GM18507 (cell line): Measurements from ENCODE around the gene HMCN1.

Source experiments
- DNase-seq: peaks from one replicate; pipeline ENCODE4 v3.0.0; 2011; ENCODE audit warnings: low read depth; ENCODE audit not compliant: insufficient read length; ENCODE audit errors: extremely low spot score
- FAIRE-seq: peaks from 2 replicates; lab custom pipeline; 2011; peaks lifted over from hg19 to GRCh38; lab: Jason Lieb, UNC

HMCN1 gene

DNA sequence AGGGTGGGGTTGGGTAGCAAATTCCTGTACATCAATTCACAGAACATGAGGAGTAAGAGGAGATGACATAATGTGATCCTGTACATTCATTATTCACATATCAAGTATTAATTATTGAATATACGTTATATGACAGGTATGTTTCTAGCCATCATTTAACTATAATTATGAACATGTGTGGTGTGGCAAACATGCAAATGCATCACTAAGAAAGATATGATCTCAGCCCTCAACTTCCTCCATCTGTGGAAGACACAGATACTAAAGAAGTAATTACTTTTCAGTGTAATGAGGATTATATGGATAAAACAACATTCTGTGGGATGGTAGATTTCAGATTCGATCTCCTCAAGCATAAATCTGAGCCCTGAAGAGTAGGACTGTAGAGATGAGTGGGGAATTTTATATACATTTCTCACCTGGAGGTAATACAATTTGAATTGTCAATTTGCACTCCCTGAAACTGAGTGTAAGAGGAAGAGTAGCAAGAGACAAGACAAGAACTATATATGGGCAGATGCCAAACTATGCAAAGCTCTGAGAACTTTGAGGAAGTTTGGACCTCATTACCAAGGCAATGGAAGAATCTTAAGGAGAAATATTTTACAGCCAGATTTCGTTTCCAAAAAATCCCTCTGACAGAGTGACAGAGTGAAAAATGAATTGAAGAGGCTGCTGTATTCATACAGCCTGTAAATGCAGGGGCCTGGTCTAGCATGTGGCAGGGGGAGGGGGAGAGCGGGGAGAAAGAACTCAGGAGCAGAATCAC, 365.3 kb downstream of the HMCN1 start:
- DNase-seq (no peak), FAIRE-seq (no peak)

DNA sequence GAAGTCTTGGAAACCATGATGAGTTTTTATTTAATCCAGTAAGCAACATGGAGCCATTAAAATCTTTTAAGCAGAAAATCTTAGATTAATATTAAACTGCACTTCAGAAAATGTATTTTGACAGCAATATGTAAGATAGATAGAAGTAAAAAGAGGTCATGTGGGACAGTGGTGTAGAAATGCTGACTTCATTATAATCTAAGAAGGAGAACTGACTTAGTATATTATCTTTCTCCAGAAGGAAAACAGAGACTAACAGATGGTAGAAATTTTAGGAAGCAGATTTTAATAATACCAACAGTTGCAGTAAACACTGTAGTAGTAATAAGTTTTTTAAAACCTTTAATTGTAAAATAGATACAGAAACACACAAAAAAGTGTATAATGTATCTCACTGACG, 367.9 kb downstream of the HMCN1 start:
- FAIRE-seq (no peak), DNase-seq (no peak)

- DNase-seq (no peak), FAIRE-seq (no peak)
Observed at GRCh38 chr1:186102547-186103148, 368.5 kb downstream of the HMCN1 start.

GRCh38 chr1:186104459-186104858, 370.3 kb downstream of the HMCN1 start:
- no peak for DNase-seq
- no peak for FAIRE-seq

GRCh38 chr1:186112280-186112679, 378.1 kb downstream of the HMCN1 start:
- FAIRE-seq (no peak), DNase-seq (no peak)

- DNase-seq (no peak), FAIRE-seq (no peak)
Observed at GRCh38 chr1:186113461-186113860, 379.3 kb downstream of the HMCN1 start.

GRCh38 chr1:186118724-186119123, 384.5 kb downstream of the HMCN1 start:
- FAIRE-seq (no peak), DNase-seq (no peak)

DNA sequence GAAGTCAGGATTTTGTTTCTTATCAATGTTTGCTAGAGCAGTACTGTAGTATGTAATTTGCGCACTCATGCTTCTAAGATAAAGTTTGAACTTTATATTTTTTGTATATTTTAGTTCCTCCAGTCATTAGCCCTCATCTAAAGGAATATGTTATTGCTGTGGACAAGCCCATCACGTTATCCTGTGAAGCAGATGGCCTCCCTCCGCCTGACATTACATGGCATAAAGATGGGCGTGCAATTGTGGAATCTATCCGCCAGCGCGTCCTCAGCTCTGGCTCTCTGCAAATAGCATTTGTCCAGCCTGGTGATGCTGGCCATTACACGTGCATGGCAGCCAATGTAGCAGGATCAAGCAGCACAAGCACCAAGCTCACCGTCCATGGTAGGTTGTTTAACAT, 388.6 kb downstream of the HMCN1 start:
- no peak for FAIRE-seq
- no peak for DNase-seq

DNA sequence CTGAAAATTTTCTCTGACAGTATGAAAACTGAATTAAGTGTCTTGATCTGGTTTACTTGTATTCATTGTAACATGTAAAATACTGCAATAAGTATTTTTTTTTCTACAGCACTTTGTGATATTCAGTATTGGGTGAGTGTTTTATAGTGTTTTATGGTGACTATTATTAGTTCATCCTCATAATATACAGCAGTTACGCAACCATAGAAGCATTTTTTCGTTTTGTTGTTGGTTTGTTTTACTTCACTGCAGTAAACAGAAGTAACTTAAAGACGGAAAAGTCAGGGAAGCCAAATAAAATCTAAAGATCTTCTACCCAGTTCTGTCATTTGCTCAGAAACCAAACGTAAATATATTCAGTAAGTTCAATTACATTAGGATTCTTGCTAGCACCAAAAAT, 390.8 kb downstream of the HMCN1 start:
- FAIRE-seq (no peak), DNase-seq (no peak)

- FAIRE-seq: no peak
- DNase-seq: no peak
Observed at GRCh38 chr1:186125511-186125910, 391.3 kb downstream of the HMCN1 start.

DNA sequence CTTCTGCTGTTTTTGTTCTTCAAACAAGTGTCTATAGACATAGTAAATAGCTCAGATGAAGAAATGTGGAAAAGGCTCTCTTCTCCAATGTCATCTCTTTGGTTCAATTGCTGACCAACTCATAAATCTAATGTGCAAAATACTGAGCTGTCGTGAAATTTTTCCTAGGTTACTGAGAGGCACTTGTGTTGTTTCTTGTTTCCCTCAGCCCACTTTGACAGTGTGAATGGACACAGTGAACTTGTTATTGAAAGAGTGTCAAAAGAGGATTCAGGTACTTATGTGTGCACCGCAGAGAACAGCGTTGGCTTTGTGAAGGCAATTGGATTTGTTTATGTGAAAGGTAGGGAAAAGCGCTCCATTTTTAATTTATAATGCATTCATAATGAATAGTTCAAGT, 395.6 kb downstream of the HMCN1 start:
- DNase-seq (no peak), FAIRE-seq (no peak)

DNA sequence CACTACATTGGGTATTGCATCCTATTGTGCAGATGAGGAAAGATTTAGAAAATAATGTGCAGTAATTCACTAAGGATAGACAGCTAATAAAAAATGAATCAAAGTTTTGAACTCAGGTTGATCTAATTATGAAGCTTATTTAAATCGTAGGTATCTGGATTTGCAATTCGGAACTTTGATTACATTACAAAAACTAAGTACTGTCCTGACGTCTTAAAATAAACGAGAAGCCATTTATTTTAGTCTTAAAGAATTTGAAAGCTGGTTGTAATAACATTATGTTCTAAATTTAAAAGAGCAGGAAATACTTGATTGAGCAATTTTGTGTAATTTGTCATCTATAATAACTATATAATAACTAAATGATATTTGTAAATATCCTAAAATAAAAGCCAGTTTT, 404.9 kb downstream of the HMCN1 start:
- DNase-seq (no peak), FAIRE-seq (no peak)

DNA sequence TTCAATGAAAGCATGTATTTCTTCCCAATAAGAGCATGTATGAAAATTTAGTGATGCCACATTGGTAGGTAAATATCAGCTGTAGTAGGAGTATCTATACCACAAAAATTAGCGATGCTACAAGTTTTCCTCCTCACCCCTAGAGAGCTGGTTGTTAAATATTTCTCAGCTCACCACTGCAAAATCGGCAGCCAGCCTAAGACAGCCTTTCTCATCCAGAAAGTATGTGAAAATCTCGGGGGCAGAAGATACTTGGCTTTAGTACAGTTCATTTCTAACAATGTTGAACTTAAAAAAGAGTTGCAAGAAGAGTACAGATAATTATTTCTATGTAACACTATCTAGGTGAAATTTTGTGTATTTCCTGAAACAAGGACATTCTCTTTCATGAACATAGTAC, 405.5 kb downstream of the HMCN1 start:
- DNase-seq: no peak
- FAIRE-seq: no peak

- DNase-seq (no peak), FAIRE-seq (no peak)
Observed at GRCh38 chr1:186142159-186142558, 408.0 kb downstream of the HMCN1 start.

GRCh38 chr1:186142916-186143315, 408.7 kb downstream of the HMCN1 start:
- no peak for FAIRE-seq
- DNase-seq: no peak

GRCh38 chr1:186143481-186143880, 409.3 kb downstream of the HMCN1 start:
- no peak for FAIRE-seq

DNA sequence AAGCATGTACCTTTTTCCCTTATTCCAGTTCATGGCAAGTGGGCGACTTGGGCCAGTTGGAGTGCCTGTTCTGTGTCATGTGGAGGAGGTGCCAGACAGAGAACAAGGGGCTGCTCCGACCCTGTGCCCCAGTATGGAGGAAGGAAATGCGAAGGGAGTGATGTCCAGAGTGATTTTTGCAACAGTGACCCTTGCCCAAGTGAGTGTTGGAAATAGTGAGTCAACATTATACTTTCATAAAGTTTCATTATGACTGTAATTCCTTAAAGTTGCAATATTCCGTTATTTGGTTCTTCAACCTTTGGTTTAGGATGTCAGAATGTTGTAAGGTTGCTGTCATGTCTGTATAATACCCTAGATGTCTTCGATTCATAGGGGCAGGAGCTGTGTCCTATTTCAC, 410.3 kb downstream of the HMCN1 start:
- DNase-seq: no peak
- no peak for FAIRE-seq

More at GRCh38 chr1:186143481-186143880, 409.3 kb downstream of the HMCN1 start:
- DNase-seq: no peak

- FAIRE-seq: no peak
- no peak for DNase-seq
Observed at GRCh38 chr1:186146974-186147373, 412.8 kb downstream of the HMCN1 start.

- no peak for FAIRE-seq
- DNase-seq: no peak
Observed at GRCh38 chr1:186149591-186149990, 415.4 kb downstream of the HMCN1 start.

- FAIRE-seq (no peak), DNase-seq (no peak)
Observed at GRCh38 chr1:186152227-186152619, 418.0 kb downstream of the HMCN1 start.

- DNase-seq (no peak), FAIRE-seq (no peak)
Observed at GRCh38 chr1:186152620-186153239, 418.5 kb downstream of the HMCN1 start.
